H1 (cell line): Measurements from ENCODE around the gene MPIG6B. TPM values are rescaled to one million over a fixed set of nuclear protein-coding genes. Genes with fewer than 3 reads are reported as not detected.

Experiments used
- CTCF ChIA-PET: fragments of 300-600 bp; sonication (Branson Sonifier 250); formaldehyde crosslinking; loops from one replicate; lab custom pipeline; 2021; ENCODE audit not compliant: partially characterized antibody; lab: Charles Lee
- POLR2A ChIA-PET: fragments of 300-600 bp; sonication (Branson Sonifier 250); formaldehyde crosslinking; loops from one replicate; lab custom pipeline; 2021; ENCODE audit warnings: inconsistent platforms; ENCODE audit not compliant: partially characterized antibody; lab: Charles Lee
- DNase-seq, 2 experiments: peaks; one replicate each; pipeline versions ENCODE4 v3.0.0 to v3.0.0-alpha.2; 2010 to 2022; ENCODE audit warnings: low spot score in 2 of 2, low read depth in 1 of 2, mixed read lengths in 1 of 2
- FAIRE-seq: peaks from 2 replicates; lab custom pipeline; 2011; peaks lifted over from hg19 to GRCh38; lab: Jason Lieb, UNC
- H2AFZ ChIP-seq: 2 replicates; pipeline ENCODE4 v1.8.1; 2012; ENCODE audit warnings: low read length, inconsistent platforms
- H2AK5ac ChIP-seq: 2 replicates; pipeline ENCODE4 v1.6.1; 2013; ENCODE audit warnings: low read depth, low read length
- H2BK120ac ChIP-seq: replicated peaks from 2 replicates; pipeline ENCODE3; 2013; ENCODE audit warnings: low read depth, low read length, inconsistent platforms
- H2BK12ac ChIP-seq: 2 replicates; pipeline ENCODE4 v1.6.1; 2013; ENCODE audit warnings: low read depth, low read length
- H2BK15ac ChIP-seq: 2 replicates; pipeline ENCODE4 v1.6.1; 2013; ENCODE audit warnings: low read length
- H2BK20ac ChIP-seq: 2 replicates; pipeline ENCODE4 v1.6.1; 2013; ENCODE audit warnings: low read length
- H2BK5ac ChIP-seq: 2 replicates; pipeline ENCODE4 v1.6.1; 2013; ENCODE audit warnings: low read depth, low read length
- H3K14ac ChIP-seq: 2 replicates; pipeline ENCODE4 v1.6.1; 2013; ENCODE audit warnings: inconsistent platforms; ENCODE audit not compliant: insufficient read length
- H3K18ac ChIP-seq: 2 replicates; pipeline ENCODE4 v1.6.1; 2013; ENCODE audit warnings: low read length; ENCODE audit errors: extremely low read depth
- H3K23ac ChIP-seq: 2 replicates; pipeline ENCODE4 v1.6.1; 2013; ENCODE audit warnings: inconsistent platforms; ENCODE audit not compliant: insufficient read length
- H3K23me2 ChIP-seq: 2 replicates; pipeline ENCODE4 v1.6.1; 2013; ENCODE audit warnings: low read depth, low read length
- H3K27ac ChIP-seq: 2 replicates; pipeline ENCODE4 v1.6.1; 2011; ENCODE audit warnings: low read depth, low read length, inconsistent platforms
- H3K27me3 ChIP-seq, 4 experiments: replicated peaks in 1 of 4; 1 replicate in 1 of 4; 2 replicates in 3 of 4; pipeline versions ENCODE4 v1.6.1 to v1.8.1; 2011 to 2013; ENCODE audit warnings: low read length in 3 of 4, mild to moderate bottlenecking in 3 of 4, inconsistent platforms in 2 of 4, mixed read lengths in 2 of 4, moderate library complexity in 1 of 4; ENCODE audit not compliant: control insufficient read depth in 3 of 4, insufficient read depth in 3 of 4; ENCODE audit errors: extremely low read depth in 1 of 4
- H3K36me3 ChIP-seq, 4 experiments: 2 replicates each; pipeline versions ENCODE4 v1.6.1 to v1.8.1; 2011 to 2013; ENCODE audit warnings: mild to moderate bottlenecking in 4 of 4, low read length in 3 of 4, moderate library complexity in 2 of 4, control low read depth in 1 of 4, inconsistent platforms in 1 of 4; ENCODE audit not compliant: insufficient read depth in 4 of 4, control insufficient read depth in 2 of 4
- H3K4ac ChIP-seq: replicated peaks from 2 replicates; pipeline ENCODE3; 2013; ENCODE audit warnings: low read length, low read depth, mixed read lengths, inconsistent platforms; ENCODE audit not compliant: insufficient read length
- H3K4me1 ChIP-seq, 4 experiments: replicated peaks in 1 of 4; 1 replicate in 1 of 4; 2 replicates in 3 of 4; pipeline versions ENCODE4 v1.6.1 to v1.8.1; 2011 to 2013; ENCODE audit warnings: low read length in 3 of 4, inconsistent platforms in 2 of 4, mixed read lengths in 1 of 4; ENCODE audit not compliant: insufficient read depth in 4 of 4, control insufficient read depth in 3 of 4
- H3K4me2 ChIP-seq, 2 experiments: 2 replicates each; pipeline versions ENCODE4 v1.6.1 to v1.8.1; 2011 to 2013; ENCODE audit warnings: low read depth in 2 of 2, low read length in 2 of 2, control low read depth in 1 of 2, inconsistent platforms in 1 of 2, mild to moderate bottlenecking in 1 of 2; ENCODE audit not compliant: insufficient read depth in 1 of 2
- H3K4me3 ChIP-seq, 4 experiments: fragments of 200-600, 300-600 bp in 1 of 4; sonication (generic), shearing (Covaris generic), sonication (Bioruptor Twin) in 1 of 4; 2 replicates each; pipeline versions ENCODE4 v1.5.1 to v1.8.1; 2011 to 2016; ENCODE audit warnings: low read length in 4 of 4, low read depth in 3 of 4, control low read depth in 2 of 4, inconsistent platforms in 2 of 4, mild to moderate bottlenecking in 2 of 4, mixed read lengths in 1 of 4, moderate library complexity in 1 of 4; ENCODE audit not compliant: insufficient read depth in 2 of 4; ENCODE audit errors: extremely low read depth in 1 of 4
- H3K56ac ChIP-seq: replicated peaks from 2 replicates; pipeline ENCODE3; 2013; ENCODE audit warnings: low read depth, mild to moderate bottlenecking, mixed read lengths, low read length, inconsistent platforms; ENCODE audit not compliant: insufficient read length
- H3K79me1 ChIP-seq: 2 replicates; pipeline ENCODE4 v1.6.1; 2013; ENCODE audit warnings: low read depth, low read length, control low read depth
- H3K79me2 ChIP-seq, 2 experiments: 2 replicates each; pipeline versions ENCODE4 v1.6.1 to v1.8.1; 2012 to 2013; ENCODE audit warnings: low read length in 2 of 2, mild to moderate bottlenecking in 2 of 2, inconsistent platforms in 1 of 2; ENCODE audit not compliant: insufficient read depth in 2 of 2, control insufficient read depth in 1 of 2
- H3K9ac ChIP-seq, 4 experiments: replicated peaks in 1 of 4; 1 replicate in 1 of 4; 2 replicates in 3 of 4; pipeline versions ENCODE4 v1.6.1 to v1.8.1; 2011 to 2013; ENCODE audit warnings: low read depth in 3 of 4, low read length in 3 of 4, control low read depth in 2 of 4, mild to moderate bottlenecking in 2 of 4, moderate library complexity in 2 of 4, inconsistent platforms in 1 of 4; ENCODE audit errors: extremely low read depth in 1 of 4
- H3K9me3 ChIP-seq, 2 experiments: 2 replicates each; pipeline versions ENCODE4 v1.6.1 to v1.8.1; 2012 to 2013; ENCODE audit warnings: mild to moderate bottlenecking in 2 of 2, moderate library complexity in 2 of 2, control low read depth in 1 of 2, inconsistent platforms in 1 of 2, low read depth in 1 of 2, low read length in 1 of 2, mixed read lengths in 1 of 2; ENCODE audit not compliant: insufficient read depth in 2 of 2
- H4K20me1 ChIP-seq, 2 experiments: replicated peaks in 1 of 2; 2 replicates each; pipeline versions ENCODE3 to v1.8.1; 2011 to 2013; ENCODE audit warnings: inconsistent platforms in 2 of 2, low read length in 2 of 2, mild to moderate bottlenecking in 1 of 2; ENCODE audit not compliant: insufficient read depth in 2 of 2, control insufficient read depth in 1 of 2
- H4K5ac ChIP-seq: 2 replicates; pipeline ENCODE4 v1.6.1; 2013; ENCODE audit warnings: low read length, low read depth, mixed read lengths, inconsistent platforms; ENCODE audit not compliant: insufficient read length
- H4K8ac ChIP-seq: 2 replicates; pipeline ENCODE4 v1.8.0; 2013; ENCODE audit warnings: mild to moderate bottlenecking, moderate library complexity, low read length, inconsistent platforms; ENCODE audit not compliant: insufficient read depth; ENCODE audit errors: extremely low read depth
- H4K91ac ChIP-seq: replicated peaks from 2 replicates; pipeline ENCODE3; 2013; ENCODE audit warnings: low read length, mixed read lengths, inconsistent platforms; ENCODE audit not compliant: insufficient read length
- ASH2L ChIP-seq: fragments of 200-600, 300-600 bp; sonication (generic); IDR thresholded peaks from one replicate; pipeline ENCODE4 v1.7.1; 2017; ENCODE audit warnings: low read length
- JUND ChIP-seq: IDR thresholded peaks from 2 replicates; pipeline ENCODE4 v1.6.1; 2011; ENCODE audit warnings: mild to moderate bottlenecking, improper control_type of control experiment, low read length
- NRF1 ChIP-seq: IDR thresholded peaks from 2 replicates; pipeline ENCODE4 v1.6.1; 2011; ENCODE audit warnings: mild to moderate bottlenecking, low read depth, low read length, improper control_type of control experiment
- RAD21 ChIP-seq, 2 experiments: IDR thresholded peaks in 1 of 2; conservative IDR thresholded peaks in 1 of 2; 2 replicates each; pipeline ENCODE4 v1.6.1; 2011; ENCODE audit warnings: low read depth in 2 of 2, low read length in 2 of 2, improper control_type of control experiment in 1 of 2, inconsistent platforms in 1 of 2, mild to moderate bottlenecking in 1 of 2, moderate library complexity in 1 of 2
- RBBP5 ChIP-seq: IDR thresholded peaks from 2 replicates; pipeline ENCODE4 v1.7.1; 2012; ENCODE audit warnings: low read depth, mild to moderate bottlenecking, inconsistent platforms, low read length, moderate library complexity, borderline replicate concordance
- SIN3A ChIP-seq, 2 experiments: IDR thresholded peaks in 1 of 2; conservative IDR thresholded peaks in 1 of 2; 2 replicates each; pipeline ENCODE4 v1.6.1; 2011 to 2012; ENCODE audit warnings: low read length in 2 of 2, improper control_type of control experiment in 1 of 2, low read depth in 1 of 2, mild to moderate bottlenecking in 1 of 2
- SP1 ChIP-seq: IDR thresholded peaks from 2 replicates; pipeline ENCODE4 v1.6.1; 2011; ENCODE audit warnings: low read depth, low read length
- SP2 ChIP-seq: IDR thresholded peaks from 2 replicates; pipeline ENCODE4 v1.6.1; 2012; ENCODE audit warnings: mild to moderate bottlenecking, low read length, inconsistent platforms
- SP4 ChIP-seq: IDR thresholded peaks from 2 replicates; pipeline ENCODE4 v1.6.1; 2012; ENCODE audit warnings: low read length, inconsistent platforms
- WGBS, 2 experiments: shearing (Covaris generic) in 1 of 2; methylation state at CpG; one replicate each; pipeline versions ENCODE4 v1.1.6 to v1.1.7; 2013 to 2015; ENCODE audit warnings: low lambda C conversion rate in 2 of 2, mixed read lengths in 2 of 2, inconsistent platforms in 1 of 2, low coverage in 1 of 2, missing lambda C conversion rate in 1 of 2; ENCODE audit not compliant: insufficient replicate concordance in 2 of 2, insufficient coverage in 1 of 2, insufficient read length in 1 of 2; ENCODE audit errors: extremely low coverage in 1 of 2, missing lambda C conversion rate in 1 of 2; 5-methylcytosine and 5-hydroxymethylcytosine counted together
- polyA plus RNA-seq, 7 experiments: library from polyadenylated mRNA; depleted of rRNA in 3 of 7; stranded (reverse) in 5 of 7; unstranded in 2 of 7; fragments of >200 nt in 5 of 7; fragments of 200-250 nt in 2 of 7; gene quantifications; 1 replicate in 5 of 7; 2 replicates in 1 of 7; 4 replicates in 1 of 7; pipeline versions ENCODE4 v1.2.1 to v1.2.3, GENCODE V29; 2011 to 2013; ENCODE audit warnings: missing spikeins in 2 of 7, mixed read lengths in 2 of 7
- total RNA-seq: library from RNA; stranded (reverse); fragmentation: NEBNext Ultra II Directional; extraction: Animal tissue kit (Norgen Biotek cat#: 25700); gene quantifications from 2 replicates; pipeline ENCODE4 v1.2.1, GENCODE V29; 2021
- TF ChIP-seq, protein P1 (sequence below): IDR thresholded peaks from 2 replicates; pipeline ENCODE4 v1.6.1; 2012; ENCODE audit warnings: low read length, inconsistent platforms

The MPIG6B gene
- total and polyA plus RNA-seq, 2 of the 8 experiments (the other 6 are each of a cell fraction or from before 2014, with no cell fraction given), result 0.18 TPM; not detected in 1

- no peak for FAIRE-seq
- H2AFZ ChIP-seq, result no peak overlapping the region
- no peak overlapping the region for H4K91ac ChIP-seq
- H3K4me2 ChIP-seq, result no peak overlapping the region; a peak in 1 of 4 replicates
- TF ChIP-seq RAD21 (IDR thresholded peaks at IDR 0.05 in 1 of 2, conservative IDR thresholded peaks at IDR 0.05 in 1 of 2; ENCODE audit: low read depth in 2 of 2, low read length in 2 of 2) (no peak), JUND (no peak), SP4 (no peak), SP1 (no peak), RBBP5 (no peak), ASH2L (no peak), SP2 (no peak), SIN3A (conservative IDR thresholded peaks at IDR 0.05 in 1 of 2, IDR thresholded peaks at IDR 0.05 in 1 of 2; ENCODE audit: low read depth in 1 of 2, low read length in 2 of 2) (no peak), NRF1 (no peak)
- TF ChIP-seq, protein P1, sequence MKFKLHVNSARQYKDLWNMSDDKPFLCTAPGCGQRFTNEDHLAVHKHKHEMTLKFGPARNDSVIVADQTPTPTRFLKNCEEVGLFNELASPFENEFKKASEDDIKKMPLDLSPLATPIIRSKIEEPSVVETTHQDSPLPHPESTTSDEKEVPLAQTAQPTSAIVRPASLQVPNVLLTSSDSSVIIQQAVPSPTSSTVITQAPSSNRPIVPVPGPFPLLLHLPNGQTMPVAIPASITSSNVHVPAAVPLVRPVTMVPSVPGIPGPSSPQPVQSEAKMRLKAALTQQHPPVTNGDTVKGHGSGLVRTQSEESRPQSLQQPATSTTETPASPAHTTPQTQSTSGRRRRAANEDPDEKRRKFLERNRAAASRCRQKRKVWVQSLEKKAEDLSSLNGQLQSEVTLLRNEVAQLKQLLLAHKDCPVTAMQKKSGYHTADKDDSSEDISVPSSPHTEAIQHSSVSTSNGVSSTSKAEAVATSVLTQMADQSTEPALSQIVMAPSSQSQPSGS, result no peak
- TF ChIP-seq, all 59 proteins: peak for 0
- no peak for DNase-seq
- H3K4ac ChIP-seq, result no peak overlapping the region
- POLR2A ChIA-PET, result interaction anchor here (1.1 to 1.9 kb wide), 12 partner anchors 8 to 107 kb away, joined by 3 to 10 read pairs (median 6); partner anchors contain the start of genes C6orf47, CLIC1, DDAH2 and GPANK1
- H4K5ac ChIP-seq, result no peak overlapping the region
- peaks cover 0 to 11% (median under 1%) of the 10 kb centered on the region in 4 experiments; a peak in 4 of 7 replicates for H3K4me1 ChIP-seq
- no peak overlapping the region for H3K23ac ChIP-seq
- CTCF ChIA-PET, result interaction anchor here (0.9 to 14.4 kb wide), 7 partner anchors 8 to 156 kb away, joined by 3 to 228 read pairs (median 6); partner anchors contain the start of genes CLIC1, LY6G6C, LY6G6D and MSH5
- H3K27ac ChIP-seq, result no peak overlapping the region
- H2BK15ac ChIP-seq, result 0 out of 2 replicates have a peak overlapping the region, but pooled peaks have one; percentile 72
- no peak overlapping the region for H3K56ac ChIP-seq
- 93% methylated on average over 6 of the region's 6 CpGs; no CpG with 5 or more reads in 1 of the 2 experiments for WGBS, 2 experiments
- no peak overlapping the region for H4K8ac ChIP-seq
- no peak overlapping the region for H2AK5ac ChIP-seq
- H2BK120ac ChIP-seq, result no peak overlapping the region
- H2BK12ac ChIP-seq, result no peak overlapping the region
- H3K4me3 ChIP-seq, result no peak overlapping the region
- no peaks in the 10 kb centered on the region for H3K79me2 ChIP-seq
- H3K9ac ChIP-seq, result no peak overlapping the region
- peaks cover 0 to 6% (median 0%) of the 10 kb centered on the region in 4 experiments; a peak in 3 of 8 replicates for H3K36me3 ChIP-seq
- no peak overlapping the region for H3K18ac ChIP-seq
- H3K9me3 ChIP-seq, result no peaks in the 10 kb centered on the region
- H2BK20ac ChIP-seq, result no peak overlapping the region
- H3K23me2 ChIP-seq, result peaks cover 3% of the 10 kb centered on the region; the same call in 1 of the 2 replicates
- no peaks in the 10 kb centered on the region for H3K27me3 ChIP-seq
- H2BK5ac ChIP-seq, result no peak overlapping the region
- no peaks in the 10 kb centered on the region for H4K20me1 ChIP-seq
- no peak overlapping the region for H3K14ac ChIP-seq
- no peaks in the 10 kb centered on the region for H3K79me1 ChIP-seq
These were observed 44.0 kb downstream of the MPIG6B start for GRCh38 chr6:31767096-31767645.
